RWPE2 (cell line): ENCODE results near the gene ANKS6.
A peak's percentile ranks its signal among the peaks of the same experiment; 100 is the strongest.

Source experiments
- ATAC-seq: fragments of 200-7000 bp; cut with Tn5 transposase; 3 replicates; pipeline ENCODE4 v1.9.1; 2021; ENCODE audit warnings: low read depth
- DNase-seq: peaks from one replicate; pipeline ENCODE4 v3.0.0-alpha.2; 2020; ENCODE audit warnings: low spot score
- H3K27ac ChIP-seq: fragments of 450-650 bp; 2 replicates; pipeline ENCODE4 v1.5.1; 2017; ENCODE audit warnings: mild to moderate bottlenecking; ENCODE audit not compliant: poor library complexity, severe bottlenecking
- H3K27me3 ChIP-seq: fragments of 250-450 bp; sonication (Bioruptor Pico); 2 replicates; pipeline ENCODE4 v1.5.1; 2021; ENCODE audit warnings: mild to moderate bottlenecking, moderate library complexity; ENCODE audit not compliant: insufficient read depth, poor library complexity, severe bottlenecking
- H3K36me3 ChIP-seq: fragments of 250-450 bp; sonication (Bioruptor Pico); 2 replicates; pipeline ENCODE4 v1.5.1; 2020; ENCODE audit warnings: low read depth, mild to moderate bottlenecking, moderate library complexity
- H3K4me1 ChIP-seq: fragments of 250-450 bp; sonication (Bioruptor Pico); 2 replicates; pipeline ENCODE4 v1.5.1; 2021; ENCODE audit warnings: mild to moderate bottlenecking, moderate library complexity; ENCODE audit not compliant: insufficient read depth, poor library complexity, severe bottlenecking
- H3K4me3 ChIP-seq: fragments of 250-450 bp; sonication (Bioruptor Pico); 2 replicates; pipeline ENCODE4 v1.5.1; 2021; ENCODE audit warnings: mild to moderate bottlenecking, moderate library complexity; ENCODE audit not compliant: severe bottlenecking
- H3K9me3 ChIP-seq: fragments of 250-450 bp; sonication (Bioruptor Pico); 2 replicates; pipeline ENCODE4 v1.5.1; 2021; ENCODE audit warnings: mild to moderate bottlenecking, moderate library complexity; ENCODE audit not compliant: severe bottlenecking
- CTCF ChIP-seq: fragments of 450-650 bp; IDR thresholded peaks from one replicate; pipeline ENCODE4 v1.5.1; 2017; ENCODE audit warnings: mild to moderate bottlenecking, moderate library complexity; ENCODE audit not compliant: poor library complexity, severe bottlenecking

Gene ANKS6

GRCh38 chr9:98795970-98796363, 388 bp downstream of the ANKS6 start:
- Histone ChIP-seq H3K27ac (peak overlapping the region; percentile 16), H3K9me3 (no peaks in the 10 kb centered on the region), H3K4me3 (peak overlapping the region; percentile 83), H3K27me3 (no peaks in the 10 kb centered on the region), H3K4me1 (no peaks in the 10 kb centered on the region), H3K36me3 (no peaks in the 10 kb centered on the region)
- TF ChIP-seq CTCF, result no peak
- peak; percentile 48 for ATAC-seq
- DNase-seq, result no peak

GRCh38 chr9:98795295-98795955, 930 bp downstream of the ANKS6 start:
- TF ChIP-seq CTCF, result no peak
- DNase-seq, result no peak
- no peak overlapping the region for H3K27ac ChIP-seq
- peak overlapping the region; percentile 83 for H3K4me3 ChIP-seq
- no peaks in the 10 kb centered on the region for H3K36me3 ChIP-seq
- H3K9me3 ChIP-seq, result no peaks in the 10 kb centered on the region
- H3K27me3 ChIP-seq, result no peaks in the 10 kb centered on the region
- peaks cover 4% of the 10 kb centered on the region for H3K4me1 ChIP-seq
- ATAC-seq, result no peak

GRCh38 chr9:98794802-98795201, 1.6 kb downstream of the ANKS6 start:
- TF ChIP-seq CTCF, result no peak
- Histone ChIP-seq H3K36me3 (peaks cover 4% of the 10 kb centered on the region), H3K27ac (no peak overlapping the region), H3K4me1 (peaks cover 4% of the 10 kb centered on the region), H3K4me3 (no peak overlapping the region), H3K27me3 (no peaks in the 10 kb centered on the region), H3K9me3 (no peaks in the 10 kb centered on the region)
- no peak for DNase-seq
- ATAC-seq, result no peak

- no peak for TF ChIP-seq CTCF
- H3K27ac ChIP-seq, result no peak overlapping the region
- no peaks in the 10 kb centered on the region for H3K27me3 ChIP-seq
- peaks cover 4% of the 10 kb centered on the region for H3K4me1 ChIP-seq
- ATAC-seq, result no peak
- DNase-seq, result no peak
- no peaks in the 10 kb centered on the region for H3K9me3 ChIP-seq
- H3K36me3 ChIP-seq, result peaks cover 9% of the 10 kb centered on the region
- no peak overlapping the region for H3K4me3 ChIP-seq
Measured at GRCh38 chr9:98793031-98793430, 3.3 kb downstream of the ANKS6 start.
